Measurements from ENCODE around the gene ERC1.
"Not testable (repeated sequence)": the region's sequence is repeated elsewhere in the genome, so short reads cannot be mapped to it uniquely, and the experiment has no call there.

Gene ERC1

DNA sequence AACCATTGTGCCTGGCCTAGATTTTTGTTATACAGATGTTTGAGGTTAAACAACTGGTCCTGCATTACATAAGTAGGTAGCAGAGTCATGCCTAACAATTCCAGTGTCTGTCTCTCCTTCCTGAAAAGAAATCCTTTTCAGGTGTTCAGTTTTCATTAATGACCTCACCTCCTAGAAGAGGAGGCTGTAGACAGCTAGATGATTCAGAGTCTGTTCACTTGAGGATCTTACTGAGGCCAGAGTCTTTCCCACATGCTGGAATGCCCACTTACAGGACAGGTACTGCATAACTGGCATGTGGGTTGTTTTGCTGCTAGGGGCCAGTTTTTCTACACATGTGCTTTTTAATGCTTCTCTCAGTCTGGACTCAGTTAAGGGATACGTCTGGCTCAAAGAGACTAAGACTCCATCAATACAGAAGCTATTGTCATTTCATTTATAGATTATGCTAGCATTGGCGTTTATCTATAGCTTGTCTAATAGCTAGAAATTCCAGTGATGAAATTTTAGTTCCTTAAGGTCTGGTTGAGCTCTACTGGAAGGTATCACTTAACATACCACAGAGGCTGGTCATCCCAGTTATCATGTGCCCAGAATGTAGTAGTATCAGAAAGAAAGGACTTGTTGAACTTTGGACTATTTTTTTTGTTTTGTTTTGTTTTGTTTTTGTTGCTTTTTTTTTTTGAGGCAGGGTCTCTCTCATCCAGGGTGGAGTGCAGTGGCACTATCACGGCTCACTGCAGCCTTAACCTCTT is 206.4 kb downstream of the ERC1 start:
- no peak for DNase-seq

GRCh38 chr12:1198854-1199253 is 207.8 kb downstream of the ERC1 start:
- not testable (repeated sequence) for DNase-seq

- no peak for DNase-seq
These were observed 208.7 kb downstream of the ERC1 start for GRCh38 chr12:1199700-1200099.

GRCh38 chr12:1201030-1201429 is 210.0 kb downstream of the ERC1 start:
- DNase-seq: no peak

GRCh38 chr12:1201886-1202285 is 210.9 kb downstream of the ERC1 start:
- DNase-seq: no peak

DNA sequence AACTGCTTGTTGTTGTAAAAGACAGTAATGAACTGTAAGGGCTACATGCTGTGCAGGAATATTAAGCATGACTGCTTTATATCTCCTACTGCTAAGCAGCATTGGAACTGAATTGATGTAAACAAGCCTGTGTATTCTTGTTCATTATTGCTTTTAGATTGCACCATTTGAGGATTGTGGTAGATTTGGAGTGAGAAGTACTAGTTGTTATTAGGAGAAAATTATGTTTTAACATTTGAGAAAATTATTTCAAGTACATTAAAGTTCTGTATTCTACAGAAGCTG is 212.7 kb downstream of the ERC1 start:
- no peak for DNase-seq

DNA sequence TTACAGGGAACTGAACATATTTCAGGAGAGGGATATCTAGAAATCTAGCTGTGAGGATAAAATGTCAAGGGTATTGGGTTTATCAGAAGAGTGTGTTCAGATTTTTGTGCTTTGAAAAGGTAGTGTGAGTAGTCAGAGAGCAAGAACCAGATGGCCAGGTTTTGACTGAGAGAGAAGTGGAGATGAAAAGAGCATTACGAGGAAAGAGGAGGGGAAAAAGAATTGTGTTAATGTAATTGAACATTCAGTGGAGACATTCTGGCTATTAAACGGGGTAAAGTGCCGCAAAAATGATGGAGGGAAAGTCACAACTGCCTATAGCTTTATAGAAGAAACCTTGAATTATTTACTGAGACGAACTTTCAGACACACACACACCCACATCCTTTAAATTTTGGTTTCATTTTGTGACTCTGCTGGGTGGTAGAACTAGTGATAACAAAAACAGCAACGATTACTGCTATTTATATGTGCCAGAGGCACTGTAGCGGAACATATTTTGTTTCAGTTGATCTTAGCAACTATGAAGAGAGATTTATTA is 213.6 kb downstream of the ERC1 start:
- DNase-seq: no peak

DNA sequence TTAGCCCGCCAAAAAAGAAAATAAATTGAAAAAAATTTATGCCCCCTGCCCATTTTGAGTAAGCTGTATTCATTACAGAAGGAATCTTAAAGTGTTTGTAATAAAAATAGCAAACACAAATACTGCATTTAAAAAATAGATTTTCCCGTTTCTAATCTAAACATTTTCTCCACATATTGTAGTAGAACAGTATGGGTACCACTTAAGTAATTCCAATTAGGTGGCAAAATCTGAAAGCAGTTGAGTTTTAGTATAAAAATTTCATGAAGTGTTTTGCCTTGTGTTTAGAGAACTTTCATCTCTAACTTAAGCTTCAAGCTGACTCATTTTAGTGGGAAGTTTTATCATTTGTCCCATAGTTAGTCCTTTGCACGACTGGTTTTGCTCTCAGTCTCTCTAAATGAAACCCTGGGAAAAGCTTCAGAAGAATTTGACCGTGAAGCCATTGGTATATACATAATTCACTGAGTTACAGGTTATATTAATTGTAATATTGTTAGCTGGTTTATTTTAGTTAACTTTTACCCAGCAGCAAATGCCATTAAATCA is 214.6 kb downstream of the ERC1 start:
- no peak for DNase-seq

GRCh38 chr12:1206118-1206734 is 215.2 kb downstream of the ERC1 start:
- no peak for DNase-seq

DNA sequence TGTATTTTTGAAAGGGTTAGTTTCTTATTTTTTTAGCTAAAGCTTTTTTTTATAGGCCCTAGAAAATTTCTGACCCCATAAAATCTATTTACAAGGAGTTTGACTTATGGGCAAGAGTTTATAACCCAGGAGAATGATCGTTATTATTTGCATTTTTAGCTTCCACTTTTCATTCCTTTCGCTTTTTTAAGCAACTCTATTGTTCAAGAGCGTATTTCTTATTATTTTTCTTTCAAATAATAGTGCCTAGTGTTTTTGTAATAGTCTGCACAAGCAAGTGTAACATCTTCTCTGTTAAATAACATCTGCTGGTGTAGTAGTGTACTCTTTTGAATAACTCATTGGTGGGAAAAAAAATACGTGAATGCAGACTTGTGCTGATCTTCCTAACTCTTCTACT is 216.3 kb downstream of the ERC1 start:
- DNase-seq: no peak

DNA sequence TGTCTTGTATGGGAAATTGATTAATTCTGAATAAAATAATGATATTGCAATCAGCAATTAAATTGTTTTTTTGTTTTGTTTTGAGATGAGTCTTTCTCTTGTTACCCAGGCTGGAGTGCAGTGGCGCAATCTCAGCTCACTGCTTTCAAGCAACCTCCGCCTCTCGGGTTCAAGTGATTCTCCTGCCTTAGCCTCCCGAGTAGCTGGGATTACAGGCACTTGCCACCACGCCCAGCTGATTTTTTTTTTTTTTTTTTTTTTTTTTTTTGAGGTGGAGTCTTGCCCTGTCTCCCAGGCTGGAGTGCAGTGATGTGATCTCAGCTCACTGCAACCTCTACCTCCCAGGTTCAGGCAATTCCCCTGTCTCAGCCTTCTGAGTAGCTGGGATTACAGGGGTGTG is 217.7 kb downstream of the ERC1 start:
- not testable (repeated sequence) for DNase-seq

DNA sequence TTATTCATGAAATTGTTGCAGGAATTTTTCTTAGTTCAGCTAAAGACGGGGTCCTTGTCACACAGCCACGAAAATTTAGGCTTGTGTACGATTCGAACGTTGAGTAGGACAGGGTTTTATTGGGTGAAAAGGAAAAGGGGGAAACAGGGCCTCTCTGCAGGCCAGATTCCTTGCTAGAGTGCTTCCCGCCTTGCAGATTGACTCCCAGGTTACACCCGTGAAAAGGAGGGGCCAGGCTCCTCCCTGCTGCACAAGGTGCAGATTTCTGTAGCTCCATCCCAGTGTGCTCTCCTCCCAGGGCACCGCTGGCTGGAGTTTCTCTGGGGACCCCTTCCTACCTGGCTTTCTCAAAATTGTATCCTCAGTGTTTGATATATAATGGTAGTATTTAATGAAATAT is 221.5 kb downstream of the ERC1 start:
- no peak for DNase-seq

DNA sequence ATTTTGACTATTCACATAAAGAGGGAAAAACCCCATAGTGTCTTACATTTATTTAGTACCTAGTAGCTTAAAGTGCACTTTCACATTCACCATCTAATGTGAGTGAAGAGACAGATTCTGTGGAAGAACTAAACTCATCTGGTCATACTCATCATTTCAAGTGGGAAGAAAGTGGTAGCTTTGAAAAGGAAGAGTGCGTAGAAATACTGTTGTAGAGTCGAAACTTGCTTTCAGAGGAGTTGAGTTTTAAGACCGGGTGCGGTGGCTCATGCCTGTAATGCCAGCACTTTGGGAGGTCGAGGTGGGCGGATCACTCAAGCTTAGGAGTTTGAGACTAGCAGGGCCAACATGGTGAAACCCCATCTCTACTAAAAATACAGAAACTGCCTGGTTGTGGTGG is 222.2 kb downstream of the ERC1 start:
- DNase-seq: no peak

DNA sequence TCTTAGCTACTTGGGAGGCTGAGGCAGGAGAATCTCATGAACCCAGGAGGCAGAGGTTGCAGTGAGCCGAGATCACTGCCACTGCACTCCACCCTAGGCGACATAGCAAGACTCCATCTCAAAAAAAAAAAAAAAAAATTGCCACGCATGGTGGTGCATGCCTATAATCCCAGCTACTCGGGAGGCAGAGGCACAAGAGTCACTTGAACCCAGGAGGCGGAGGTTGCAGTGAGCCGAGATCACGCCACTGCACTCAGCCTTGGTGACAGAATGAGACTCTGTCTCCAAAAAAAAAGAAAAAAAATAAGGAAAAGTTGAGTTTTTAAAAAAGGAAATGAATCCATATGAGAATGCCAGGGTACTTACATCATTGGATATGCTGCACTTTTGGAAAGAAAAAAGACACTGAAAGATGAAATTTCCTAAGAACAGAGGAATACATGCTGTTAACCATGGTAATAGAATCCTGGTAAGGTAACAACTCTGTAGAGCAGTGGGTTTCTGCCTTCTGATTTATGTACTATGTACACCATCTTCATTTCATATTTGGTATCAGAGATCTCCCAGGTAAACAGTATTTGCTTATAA is 222.7 kb downstream of the ERC1 start:
- no peak for DNase-seq

- DNase-seq: no peak
These were observed 225.5 kb downstream of the ERC1 start for GRCh38 chr12:1216560-1216959.

DNA sequence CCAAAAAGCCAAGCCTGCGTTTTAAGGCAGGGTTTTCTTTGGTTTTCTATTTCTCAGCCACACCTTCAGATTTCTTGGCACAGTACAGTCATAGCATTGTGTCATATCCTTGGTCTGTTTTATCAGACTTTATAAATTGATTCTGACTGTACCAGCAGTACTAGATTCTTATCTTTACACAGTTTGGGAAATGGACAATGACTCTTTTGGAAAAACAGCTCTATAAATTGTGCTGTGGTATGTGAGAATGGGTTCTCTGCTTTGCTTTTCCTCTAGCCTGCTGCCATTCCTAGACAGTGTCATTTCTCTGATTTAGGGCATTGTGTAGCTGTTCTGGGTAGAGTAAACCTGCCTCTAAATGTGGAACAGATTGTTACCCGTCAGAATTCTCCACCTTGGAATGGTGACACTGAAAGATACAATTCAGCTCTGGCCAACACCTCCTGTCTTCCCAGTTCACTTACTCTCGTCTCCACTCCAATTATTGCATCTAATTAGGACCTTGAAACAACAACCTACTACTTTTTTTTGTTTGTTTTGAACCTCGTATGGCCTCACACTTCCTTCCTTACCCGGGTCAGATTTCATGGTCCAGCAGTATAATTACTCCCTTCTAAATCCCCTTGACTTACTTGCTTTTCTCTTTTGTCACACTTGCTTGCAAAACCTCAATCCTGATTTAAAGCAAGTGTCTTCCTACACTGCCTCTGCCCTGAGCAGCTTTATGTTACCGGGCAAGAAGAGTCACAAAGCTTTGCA is 226.3 kb downstream of the ERC1 start:
- DNase-seq: no peak

DNA sequence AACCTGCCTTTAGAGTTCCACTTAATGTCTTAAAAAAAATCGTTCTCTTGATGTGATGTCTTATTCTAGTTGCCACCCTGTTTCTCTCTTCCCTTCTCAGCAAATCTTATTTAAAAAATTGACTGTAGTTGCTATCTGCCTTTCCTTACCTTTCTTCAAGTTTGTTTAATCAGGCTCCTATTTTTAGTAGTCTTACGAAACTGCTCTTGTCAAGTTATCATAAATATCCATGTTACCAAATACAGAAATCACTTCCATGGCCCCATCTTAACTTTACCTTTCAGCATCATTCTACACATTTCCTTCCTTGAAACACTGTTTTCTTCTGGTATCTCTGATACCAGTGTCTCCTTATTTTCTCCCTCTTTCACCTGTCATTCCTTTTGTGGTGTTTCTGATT is 227.3 kb downstream of the ERC1 start:
- no peak for DNase-seq

GRCh38 chr12:1220127-1221092 is 229.4 kb downstream of the ERC1 start:
- DNase-seq: no peak

DNA sequence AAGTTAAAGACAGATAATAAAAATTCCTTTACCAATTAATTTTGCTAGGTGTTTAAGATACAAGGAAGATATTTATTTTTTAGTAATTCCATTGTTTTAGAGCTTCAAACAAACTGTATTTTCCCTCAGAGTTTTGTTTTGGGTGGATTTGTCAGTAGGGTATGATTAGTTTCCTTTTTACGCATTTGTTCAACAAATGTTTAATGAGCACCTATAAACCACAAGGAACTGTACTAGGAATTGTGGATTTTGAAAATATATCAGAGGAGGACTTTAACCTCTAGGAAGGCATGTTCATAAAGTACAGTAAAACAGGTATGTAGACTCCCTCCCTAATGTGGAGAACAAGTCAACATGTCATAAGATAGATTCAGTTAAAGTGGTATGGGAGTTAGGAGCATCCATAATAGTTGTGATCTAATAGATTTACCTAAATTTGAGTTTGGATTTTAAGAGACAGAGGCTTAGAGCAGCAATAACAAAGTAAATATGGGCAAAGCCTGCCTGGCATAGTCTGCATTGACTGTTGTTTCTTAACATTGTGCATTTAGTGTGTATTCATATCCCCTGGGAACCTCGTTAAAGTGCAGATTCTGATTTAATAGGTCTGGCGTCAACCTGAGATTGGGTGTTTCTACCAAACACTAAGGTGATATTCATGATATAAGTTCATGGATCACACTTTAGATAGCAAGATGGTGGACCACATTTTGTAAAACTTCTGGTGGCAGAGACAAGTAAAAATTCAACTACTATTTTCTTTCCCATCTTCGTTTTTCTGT is 232.0 kb downstream of the ERC1 start:
- DNase-seq: no peak

DNA sequence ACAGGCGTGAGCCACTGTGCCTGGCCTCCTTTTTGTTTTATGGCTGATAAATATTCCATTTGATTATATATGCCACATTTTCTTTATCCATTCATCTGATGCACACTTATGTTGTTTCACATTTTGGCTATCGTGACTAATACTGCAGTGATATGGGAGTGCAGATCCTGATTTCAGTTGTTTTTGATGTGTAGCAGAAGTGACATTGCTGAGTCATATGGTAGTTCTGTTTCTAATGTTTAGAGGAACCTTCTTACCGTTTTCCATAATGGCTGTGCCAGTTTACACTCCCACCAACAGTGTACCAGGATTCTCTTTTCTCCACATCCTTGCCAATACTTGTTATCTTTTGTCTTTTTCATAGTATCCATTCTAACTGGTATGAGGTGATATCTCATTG is 235.9 kb downstream of the ERC1 start:
- DNase-seq: no peak

DNA sequence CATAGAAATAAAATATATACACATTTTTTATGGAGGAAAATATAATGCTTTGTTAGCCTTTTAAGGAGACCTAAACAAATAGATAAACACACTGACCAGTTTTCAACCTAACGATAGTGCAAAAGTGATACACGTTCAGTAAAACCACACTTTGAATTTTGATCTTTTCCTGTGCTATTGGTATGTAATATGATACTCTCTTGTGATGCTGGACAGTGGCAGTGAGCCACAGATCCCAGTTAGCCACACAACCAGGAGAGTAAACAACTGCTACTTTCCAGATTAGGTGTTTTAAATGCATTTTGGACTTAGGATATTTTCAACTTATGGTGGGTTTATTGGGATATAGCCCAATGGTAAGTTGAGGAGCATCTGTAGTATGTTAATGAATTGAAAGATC is 243.1 kb downstream of the ERC1 start:
- DNase-seq: no peak

Measured in DMS 273 treated with DMSO at 0.1 percent for 48 hours (cell line).